Adrenal gland (tissue), 12 donors: ENCODE results near the gene GPAT3. TPM values are rescaled to one million over a fixed set of nuclear protein-coding genes. Genes with fewer than 3 reads are reported as not detected.

Experiments used
- DNase-seq, 7 donors: peaks; one replicate each; pipeline ENCODE4 v3.0.0-alpha.2; 2019 to 2020
- H3K27ac ChIP-seq, 5 donors: fragments of 200-600 bp; sonication (generic) in 4 of 5; 1 replicate in 3 of 5; 2 replicates in 2 of 5; pipeline versions ENCODE4 v1.5.1 to v1.8.0; 2016 to 2020; ENCODE audit warnings: mild to moderate bottlenecking in 1 of 5
- H3K27me3 ChIP-seq: fragments of 200-600 bp; 2 replicates; pipeline ENCODE4 v1.8.0; 2021
- H3K36me3 ChIP-seq, 2 donors: fragments of 200-600 bp; replicated peaks in 1 of 2; 1 replicate in 1 of 2; 2 replicates in 1 of 2; pipeline versions ENCODE4 v1.5.1 to v1.8.0; 2018 to 2022
- H3K4me1 ChIP-seq, 2 donors: fragments of 200-600 bp; replicated peaks in 1 of 2; 1 replicate in 1 of 2; 2 replicates in 1 of 2; pipeline versions ENCODE4 v1.5.1 to v1.8.0; 2018 to 2021
- H3K4me3 ChIP-seq, 4 donors: fragments of 200-600 bp; sonication (generic) in 3 of 4; one replicate each; pipeline ENCODE4 v1.5.1; 2016 to 2018
- H3K9me3 ChIP-seq, 3 donors: fragments of 200-600 bp; sonication (generic) in 1 of 3; replicated peaks in 1 of 3; 1 replicate in 2 of 3; 2 replicates in 1 of 3; pipeline versions ENCODE4 v1.5.1 to v1.8.0; 2016 to 2021
- POLR2A ChIP-seq, 2 donors: fragments of 450-650 bp; IDR thresholded peaks; one replicate each; pipeline ENCODE4 v1.6.1; 2017; ENCODE audit warnings: antibody characterized with exemption in 2 of 2, mild to moderate bottlenecking in 2 of 2, moderate library complexity in 1 of 2
- WGBS, 4 donors: extraction: QIAGEN DNeasy Blood & Tissue Kit in 2 of 4; methylation state at CpG; one replicate each; pipeline versions ENCODE4 v1.1.5 to v1.1.7; 2013 to 2017; 5-methylcytosine and 5-hydroxymethylcytosine counted together
- intact Hi-C, 2 donors: fragments of 100-400 bp; cut with DNase I; formaldehyde crosslinking; loops; one replicate each; pipeline versions ENCODE4 v1.14.1 to v1.15.0; 2022 to 2023
- polyA plus RNA-seq, 3 donors: library from polyadenylated mRNA; stranded (reverse); fragments of 200-250 nt in 2 of 3; fragments of 350-450 nt in 1 of 3; fragmentation: Illumina TruSeq in 1 of 3; extraction: RNeasy Lipid Tissue Mini Kit (QIAGEN cat#74804) in 1 of 3; gene quantifications; one replicate each; pipeline ENCODE4 v1.2.3, GENCODE V29; 2013 to 2014
- total RNA-seq, 9 donors: library from RNA; depleted of rRNA in 4 of 9; stranded (reverse); fragments of >200 nt in 4 of 9; fragments of 120-200 nt in 1 of 9; fragmentation: NEBNext Ultra II Directional in 1 of 9; extraction: Animal tissue kit (Norgen Biotek cat#: 25700) in 1 of 9; gene quantifications; one replicate each; pipeline versions ENCODE4 v1.1.0 to v1.2.4, GENCODE V29; 2013 to 2023
- TF ChIP-seq, protein P1 (sequence below), 6 experiments: fragments of 450-650 bp in 4 of 6; fragments of 200-600 bp in 2 of 6; sonication (generic) in 1 of 6; IDR thresholded peaks; 1 replicate in 5 of 6; 2 replicates in 1 of 6; pipeline versions ENCODE4 v1.5.1 to v1.8.0; 2016 to 2021; ENCODE audit warnings: antibody characterized with exemption in 6 of 6, mild to moderate bottlenecking in 2 of 6, moderate library complexity in 1 of 6
- donor health status: healthy with polysubstance abuse.
- donor health status: Bipolar disorder and iron deficiency.
- donor health status: DM: yes; HTN: yes; CAD: no.
- donor health status: DM: no; HTN: no; CAD: no.
- donor health status: DM: no; HTN: no; CAD: no.
- donor health status: DM: yes; HTN: yes; CAD: no.

GPAT3 gene
- total and polyA plus RNA-seq, 12 donors: 0.12 to 15.4 (median 0.98) TPM

DNA sequence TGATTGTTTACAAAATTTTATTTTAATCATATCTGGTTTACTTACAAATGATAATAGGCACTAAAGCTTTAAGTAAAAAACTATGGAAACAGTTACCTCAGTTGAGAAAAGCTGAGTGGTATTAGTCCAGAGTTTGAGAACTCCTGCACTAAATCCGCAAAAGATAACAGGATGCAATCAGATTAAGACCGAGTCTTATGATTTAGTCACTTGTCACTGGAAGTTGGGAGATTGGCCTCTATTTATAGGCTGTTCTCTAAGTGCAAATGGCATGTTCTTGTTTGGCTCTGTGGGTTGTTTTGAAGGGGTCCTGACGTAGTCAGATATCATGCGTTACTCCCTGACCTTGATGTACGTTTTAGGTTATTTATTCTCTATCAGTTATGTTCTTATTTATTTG, 6.3 kb downstream of the GPAT3 start:
- Histone ChIP-seq H3K27me3 (no peaks in the 10 kb centered on the region), H3K36me3 (no peaks in the 10 kb centered on the region), H3K4me3 (no peak overlapping the region), H3K4me1 (no peaks in the 10 kb centered on the region), H3K27ac (no peak overlapping the region), H3K9me3 (no peaks in the 10 kb centered on the region)
- WGBS, 4 donors: 77 to 81% (median 79%) methylated on average over 5 of the region's 5 CpGs
- intact Hi-C loops: no loop called here
- no peak for DNase-seq
- TF ChIP-seq, protein P1, sequence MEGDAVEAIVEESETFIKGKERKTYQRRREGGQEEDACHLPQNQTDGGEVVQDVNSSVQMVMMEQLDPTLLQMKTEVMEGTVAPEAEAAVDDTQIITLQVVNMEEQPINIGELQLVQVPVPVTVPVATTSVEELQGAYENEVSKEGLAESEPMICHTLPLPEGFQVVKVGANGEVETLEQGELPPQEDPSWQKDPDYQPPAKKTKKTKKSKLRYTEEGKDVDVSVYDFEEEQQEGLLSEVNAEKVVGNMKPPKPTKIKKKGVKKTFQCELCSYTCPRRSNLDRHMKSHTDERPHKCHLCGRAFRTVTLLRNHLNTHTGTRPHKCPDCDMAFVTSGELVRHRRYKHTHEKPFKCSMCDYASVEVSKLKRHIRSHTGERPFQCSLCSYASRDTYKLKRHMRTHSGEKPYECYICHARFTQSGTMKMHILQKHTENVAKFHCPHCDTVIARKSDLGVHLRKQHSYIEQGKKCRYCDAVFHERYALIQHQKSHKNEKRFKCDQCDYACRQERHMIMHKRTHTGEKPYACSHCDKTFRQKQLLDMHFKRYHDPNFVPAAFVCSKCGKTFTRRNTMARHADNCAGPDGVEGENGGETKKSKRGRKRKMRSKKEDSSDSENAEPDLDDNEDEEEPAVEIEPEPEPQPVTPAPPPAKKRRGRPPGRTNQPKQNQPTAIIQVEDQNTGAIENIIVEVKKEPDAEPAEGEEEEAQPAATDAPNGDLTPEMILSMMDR (IDR thresholded peaks at IDR 0.05): no peak
- TF ChIP-seq POLR2A (IDR thresholded peaks at IDR 0.05): no peak

GRCh38 chr4:83546786-83547185, 10.9 kb downstream of the GPAT3 start:
- intact Hi-C loops: no loop called here
- Histone ChIP-seq H3K4me1 (peaks cover 0 to 3% of the 10 kb centered on the region in 2 donors), H3K27ac (no peak overlapping the region), H3K36me3 (no peaks in the 10 kb centered on the region), H3K4me3 (no peak overlapping the region), H3K27me3 (no peaks in the 10 kb centered on the region), H3K9me3 (peaks cover 0 to 3% (median 0%) of the 10 kb centered on the region in 3 donors)
- WGBS, 4 donors: 87 to 94% (median 91%) methylated on average over 3 of the region's 3 CpGs
- no peak for TF ChIP-seq POLR2A (IDR thresholded peaks at IDR 0.05)
- TF ChIP-seq, protein P1 (IDR thresholded peaks at IDR 0.05): no peak
- DNase-seq: peak in 1 of 7 donors; percentile 29

DNA sequence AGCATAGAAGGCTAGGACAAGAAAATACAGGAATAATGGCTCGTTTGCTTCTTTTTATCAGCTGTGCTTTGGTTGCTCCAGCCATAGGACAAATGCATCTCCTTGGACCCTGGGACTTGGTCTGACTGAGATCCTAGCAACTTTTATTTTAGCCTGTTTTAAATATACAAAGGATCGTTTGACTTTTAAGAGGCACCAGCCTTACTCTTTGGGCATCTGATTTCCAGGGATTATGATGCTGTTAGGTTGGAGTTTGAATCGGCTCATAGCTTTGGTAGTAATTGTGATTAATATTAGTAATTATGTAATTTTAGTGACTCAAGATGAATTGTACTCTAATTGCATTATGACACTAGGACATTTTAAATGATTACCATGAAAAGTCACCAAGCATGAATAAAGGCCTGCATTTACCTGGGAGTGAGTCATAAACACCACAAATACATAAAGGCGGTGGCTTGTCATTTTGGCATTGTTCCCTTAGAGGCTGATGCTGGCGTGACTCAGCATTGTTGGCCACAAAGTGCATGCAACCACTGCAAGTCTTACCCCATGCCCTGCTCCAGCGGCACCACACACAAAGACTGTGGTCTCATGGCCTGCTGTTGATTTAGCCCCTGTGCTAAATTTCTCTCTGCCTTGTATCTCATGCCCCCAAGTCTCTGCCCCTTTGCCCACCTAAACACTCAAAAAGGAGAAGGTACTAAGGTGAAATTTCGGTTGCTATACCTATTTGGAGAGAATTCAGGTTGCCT, 12.4 kb downstream of the GPAT3 start:
- intact Hi-C loops: no loop called here
- Histone ChIP-seq H3K27me3 (no peaks in the 10 kb centered on the region), H3K4me3 (no peak overlapping the region), H3K36me3 (no peaks in the 10 kb centered on the region), H3K4me1 (peaks cover 0 to 3% of the 10 kb centered on the region in 2 donors), H3K9me3 (peaks cover 0 to 3% (median 0%) of the 10 kb centered on the region in 3 donors), H3K27ac (peak overlapping the region in 1 of 5 donors; percentile 1)
- peak; percentile 73 to 90 (median 86) for DNase-seq
- TF ChIP-seq, protein P1 (IDR thresholded peaks at IDR 0.05): no peak
- no peak for TF ChIP-seq POLR2A (IDR thresholded peaks at IDR 0.05)
- WGBS, 4 donors: 43 to 49% (median 46%) methylated on average over 7 of the region's 7 CpGs

DNA sequence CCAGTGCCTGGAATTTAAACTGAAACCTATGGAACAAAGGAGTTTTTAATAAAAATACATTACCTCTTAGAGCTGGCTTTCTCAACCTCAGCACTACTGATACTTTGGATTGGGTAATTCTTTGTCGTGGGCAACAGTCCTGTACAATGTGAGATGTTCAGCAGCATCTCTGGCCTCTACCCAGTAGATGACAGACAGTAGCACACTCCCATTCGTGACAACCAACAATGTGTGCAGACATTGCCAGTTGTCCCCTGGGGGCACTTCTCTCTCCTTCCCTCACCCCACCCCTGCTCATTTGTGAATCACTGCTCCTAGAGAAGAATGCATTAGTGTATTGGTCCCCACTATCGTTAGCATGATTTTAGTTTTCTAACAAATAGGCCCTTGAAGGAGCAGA, 16.2 kb downstream of the GPAT3 start:
- Histone ChIP-seq H3K27me3 (no peaks in the 10 kb centered on the region), H3K4me3 (no peak overlapping the region), H3K9me3 (peaks cover 0 to 3% (median 0%) of the 10 kb centered on the region in 3 donors), H3K4me1 (peaks cover 0 to 3% of the 10 kb centered on the region in 2 donors), H3K36me3 (no peaks in the 10 kb centered on the region), H3K27ac (no peak overlapping the region)
- TF ChIP-seq, protein P1 (IDR thresholded peaks at IDR 0.05): no peak
- no peak for TF ChIP-seq POLR2A (IDR thresholded peaks at IDR 0.05)
- 71 to 82% (median 74%) methylated on average over 3 of the region's 3 CpGs for WGBS, 4 donors
- DNase-seq: no peak
- intact Hi-C loops: no loop called here
